Mucosa of rectum (tissue), 2 donors: ENCODE results near the gene SRSF5.

Experiments
- H3K27ac ChIP-seq, 2 donors: one replicate each; pipeline ENCODE4 v1.7.0; 2013; ENCODE audit warnings: inconsistent platforms in 2 of 2, low read depth in 2 of 2, low read length in 2 of 2
- H3K27me3 ChIP-seq, 2 donors: one replicate each; pipeline ENCODE4 v1.7.0; 2013; ENCODE audit warnings: low read length in 2 of 2; ENCODE audit not compliant: control insufficient read depth in 2 of 2, insufficient read depth in 2 of 2
- H3K36me3 ChIP-seq, 2 donors: one replicate each; pipeline ENCODE4 v1.7.0; 2013; ENCODE audit warnings: low read length in 2 of 2; ENCODE audit not compliant: control insufficient read depth in 2 of 2, insufficient read depth in 2 of 2
- H3K4me1 ChIP-seq, 2 donors: one replicate each; pipeline ENCODE4 v1.7.0; 2013; ENCODE audit warnings: low read length in 2 of 2, mild to moderate bottlenecking in 1 of 2; ENCODE audit not compliant: control insufficient read depth in 2 of 2, insufficient read depth in 2 of 2
- H3K4me3 ChIP-seq, 2 donors: one replicate each; pipeline ENCODE4 v1.7.0; 2013; ENCODE audit warnings: low read length in 2 of 2
- H3K9ac ChIP-seq, 2 donors: one replicate each; pipeline ENCODE4 v1.7.0; 2013; ENCODE audit warnings: low read length in 2 of 2, low read depth in 1 of 2, mild to moderate bottlenecking in 1 of 2
- H3K9me3 ChIP-seq, 2 donors: one replicate each; pipeline ENCODE4 v1.7.0; 2013; ENCODE audit warnings: low read length in 2 of 2; ENCODE audit not compliant: control insufficient read depth in 2 of 2
- donor health status: healthy.
- donor health status: Normal muscosa, but diverticular disease.

The SRSF5 gene

DNA sequence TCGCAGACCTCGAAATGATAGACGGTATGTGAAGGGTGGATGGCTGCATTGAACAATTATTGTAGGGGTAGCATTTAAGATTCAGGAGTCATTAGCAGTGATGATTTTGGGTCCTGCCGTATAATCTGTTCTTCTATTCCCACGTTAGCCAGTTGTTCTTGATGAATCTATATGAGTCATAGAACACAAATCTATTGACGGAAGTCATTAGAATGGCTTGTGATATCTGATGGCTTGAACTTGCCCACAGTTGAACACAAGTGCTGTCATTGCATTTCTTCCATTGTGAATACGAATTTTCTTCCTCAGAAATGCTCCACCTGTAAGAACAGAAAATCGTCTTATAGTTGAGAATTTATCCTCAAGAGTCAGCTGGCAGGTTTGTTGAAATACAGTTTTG, 1.9 kb downstream of the SRSF5 start:
- H3K9me3 ChIP-seq: no peaks in the 10 kb centered on the region
- peak overlapping the region; percentile 93 to 99 for H3K4me3 ChIP-seq
- H3K27ac ChIP-seq: no peak overlapping the region
- H3K4me1 ChIP-seq: peaks cover 13 to 18% of the 10 kb centered on the region in 2 donors
- H3K36me3 ChIP-seq: peaks cover 55 to 58% of the 10 kb centered on the region in 2 donors
- H3K9ac ChIP-seq: no peak overlapping the region
- no peaks in the 10 kb centered on the region for H3K27me3 ChIP-seq

DNA sequence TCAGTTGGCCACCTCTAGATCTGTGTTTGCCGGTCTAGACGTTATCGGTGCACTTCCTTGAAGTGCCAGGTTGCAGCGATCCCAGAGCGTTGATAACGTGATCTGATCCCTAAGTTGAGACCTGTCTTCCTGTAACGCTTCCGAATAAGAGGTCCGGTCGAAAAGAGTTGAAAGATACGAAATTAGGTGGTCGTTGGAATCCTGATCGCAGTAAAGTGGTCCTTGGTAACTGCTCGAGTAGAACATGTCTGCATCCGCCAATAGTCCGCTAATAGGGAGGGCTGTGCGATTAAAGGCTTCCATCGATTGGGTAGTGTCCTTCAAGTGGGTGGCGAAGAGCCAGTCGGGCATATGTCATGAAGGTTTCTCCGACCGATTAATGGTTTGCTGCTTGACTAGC, 2.7 kb downstream of the SRSF5 start:
- H3K4me3 ChIP-seq: peak overlapping the region; percentile 1 to 14
- H3K27me3 ChIP-seq: no peaks in the 10 kb centered on the region
- H3K9me3 ChIP-seq: no peaks in the 10 kb centered on the region
- H3K9ac ChIP-seq: no peak overlapping the region
- peaks cover 61 to 64% of the 10 kb centered on the region in 2 donors for H3K36me3 ChIP-seq
- H3K27ac ChIP-seq: no peak overlapping the region
- peaks cover 13 to 18% of the 10 kb centered on the region in 2 donors for H3K4me1 ChIP-seq

DNA sequence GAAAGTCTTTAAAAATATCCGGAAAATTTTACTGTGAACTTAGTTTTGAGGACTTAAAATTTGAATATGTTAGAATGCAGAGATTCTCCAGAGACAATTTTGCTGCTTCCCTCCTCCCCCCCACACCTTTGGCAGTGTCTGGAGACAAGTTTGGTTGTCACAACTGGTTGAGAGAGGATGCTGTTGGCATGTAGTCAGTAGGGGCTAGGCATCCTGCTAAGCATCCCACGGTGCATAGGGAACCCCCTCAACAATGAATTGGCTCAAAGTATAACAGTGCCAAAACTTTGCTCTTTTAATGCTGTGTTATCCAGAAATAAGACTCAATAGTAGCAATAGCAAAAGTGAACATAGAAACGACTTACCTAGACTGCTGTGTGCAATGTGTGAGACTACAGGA, 3.6 kb downstream of the SRSF5 start:
- Histone ChIP-seq H3K4me3 (no peak overlapping the region), H3K36me3 (peaks cover 65 to 71% of the 10 kb centered on the region in 2 donors), H3K27ac (no peak overlapping the region), H3K27me3 (no peaks in the 10 kb centered on the region), H3K9ac (no peak overlapping the region), H3K4me1 (peaks cover 13 to 18% of the 10 kb centered on the region in 2 donors), H3K9me3 (no peaks in the 10 kb centered on the region)

DNA sequence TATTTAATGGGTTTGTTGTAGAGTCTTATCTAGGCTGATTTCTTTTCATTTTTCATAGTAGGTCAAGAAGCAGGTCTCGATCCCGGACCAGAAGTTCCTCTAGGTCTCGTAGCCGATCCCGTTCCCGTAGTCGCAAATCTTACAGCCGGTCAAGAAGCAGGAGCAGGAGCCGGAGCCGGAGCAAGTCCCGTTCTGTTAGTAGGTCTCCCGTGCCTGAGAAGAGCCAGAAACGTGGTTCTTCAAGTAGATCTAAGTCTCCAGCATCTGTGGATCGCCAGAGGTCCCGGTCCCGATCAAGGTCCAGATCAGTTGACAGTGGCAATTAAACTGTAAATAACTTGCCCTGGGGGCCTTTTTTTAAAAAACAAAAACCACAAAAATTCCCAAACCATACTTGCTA, 4.2 kb downstream of the SRSF5 start:
- Histone ChIP-seq H3K27ac (no peak overlapping the region), H3K36me3 (peaks cover 69 to 77% of the 10 kb centered on the region in 2 donors), H3K4me1 (peaks cover 13 to 18% of the 10 kb centered on the region in 2 donors), H3K9ac (no peak overlapping the region), H3K9me3 (no peaks in the 10 kb centered on the region), H3K27me3 (no peaks in the 10 kb centered on the region), H3K4me3 (no peak overlapping the region)

DNA sequence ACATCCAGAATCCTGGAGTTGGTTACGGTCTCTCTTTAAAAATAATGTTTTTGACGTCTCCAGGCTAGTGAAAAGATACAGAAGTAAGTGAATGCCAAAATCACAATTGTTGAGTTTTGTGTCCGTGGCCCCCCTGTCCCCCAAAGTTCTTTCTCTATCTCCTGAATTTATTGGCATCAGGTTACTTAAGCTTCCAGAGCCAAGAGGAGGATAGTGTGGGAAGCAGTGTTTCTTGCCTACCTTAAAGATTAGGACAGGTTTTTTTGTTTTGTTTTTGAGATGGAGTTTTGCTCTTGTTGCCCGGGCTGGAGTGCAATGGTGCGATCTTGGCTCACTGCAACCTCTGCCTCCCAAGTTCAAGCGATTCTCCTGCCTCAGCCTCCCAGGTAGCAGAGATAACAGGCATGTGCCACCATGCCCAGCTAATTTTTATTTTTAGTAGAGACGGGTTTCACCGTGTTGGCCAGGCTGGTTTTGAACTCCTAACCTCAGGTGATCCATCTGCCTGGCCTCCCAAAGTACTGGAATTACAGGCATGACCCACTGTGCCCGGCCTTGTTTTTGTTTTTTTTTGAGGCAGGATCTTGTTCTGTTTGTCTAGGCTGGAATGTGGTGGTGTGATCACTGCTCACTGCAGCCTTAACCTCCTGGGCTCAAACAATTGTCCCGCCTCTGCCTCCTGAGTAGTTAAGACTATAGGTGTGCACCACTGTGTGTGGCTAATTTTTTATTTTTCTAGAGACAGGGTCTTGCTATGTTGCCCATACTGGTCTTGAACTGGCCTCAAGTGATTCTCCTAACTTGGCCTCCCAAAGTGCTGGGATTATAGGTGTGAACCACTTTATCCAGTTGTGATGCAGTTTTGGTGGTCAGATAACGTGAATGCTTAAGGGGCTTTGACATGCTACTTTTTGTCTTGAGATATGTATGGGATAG, 5.4 kb downstream of the SRSF5 start:
- H3K27ac ChIP-seq: no peak overlapping the region
- H3K9ac ChIP-seq: no peak overlapping the region
- H3K4me3 ChIP-seq: no peak overlapping the region
- H3K9me3 ChIP-seq: no peaks in the 10 kb centered on the region
- H3K4me1 ChIP-seq: peaks cover 8 to 18% of the 10 kb centered on the region in 2 donors
- H3K27me3 ChIP-seq: no peaks in the 10 kb centered on the region
- peaks cover 81 to 85% of the 10 kb centered on the region in 2 donors for H3K36me3 ChIP-seq

DNA sequence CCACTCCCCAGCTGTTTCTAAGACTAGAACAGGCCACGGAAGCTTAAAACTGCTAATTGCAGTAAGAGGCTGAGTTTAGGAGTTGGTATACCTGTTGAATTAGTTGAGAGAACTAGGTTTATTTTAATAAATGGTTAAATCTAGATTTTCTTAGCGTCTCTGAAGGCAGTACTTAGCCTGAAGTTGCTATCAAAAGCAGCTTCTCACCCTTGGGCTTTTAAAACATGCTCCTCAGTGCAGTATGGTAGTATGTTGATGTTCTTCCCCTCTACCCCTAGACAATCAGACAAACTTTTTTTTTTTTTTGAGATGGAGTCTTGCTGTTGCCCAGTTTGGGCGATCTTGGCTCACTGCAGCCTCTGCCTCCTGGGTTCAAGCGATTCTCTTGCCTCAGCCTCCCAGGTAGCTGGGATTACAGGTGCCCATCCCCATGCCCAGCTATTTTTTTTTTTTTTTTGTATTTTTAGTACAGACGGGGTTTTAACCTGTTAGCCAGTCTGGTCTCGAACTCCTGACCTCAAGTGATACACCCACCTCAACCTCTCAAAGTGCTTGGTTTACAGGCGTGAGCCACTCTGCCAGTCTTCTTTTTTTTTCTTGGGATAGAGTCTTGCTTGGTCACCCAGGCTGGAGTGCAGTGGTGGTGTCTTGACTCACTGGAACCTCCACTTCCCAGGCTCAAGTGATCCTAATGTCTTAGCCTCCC, 6.8 kb downstream of the SRSF5 start:
- Histone ChIP-seq H3K36me3 (peaks cover 82 to 88% of the 10 kb centered on the region in 2 donors), H3K27me3 (no peaks in the 10 kb centered on the region), H3K4me3 (no peak overlapping the region), H3K27ac (no peak overlapping the region), H3K9me3 (no peaks in the 10 kb centered on the region), H3K9ac (no peak overlapping the region), H3K4me1 (peaks cover 1 to 11% of the 10 kb centered on the region in 2 donors)

DNA sequence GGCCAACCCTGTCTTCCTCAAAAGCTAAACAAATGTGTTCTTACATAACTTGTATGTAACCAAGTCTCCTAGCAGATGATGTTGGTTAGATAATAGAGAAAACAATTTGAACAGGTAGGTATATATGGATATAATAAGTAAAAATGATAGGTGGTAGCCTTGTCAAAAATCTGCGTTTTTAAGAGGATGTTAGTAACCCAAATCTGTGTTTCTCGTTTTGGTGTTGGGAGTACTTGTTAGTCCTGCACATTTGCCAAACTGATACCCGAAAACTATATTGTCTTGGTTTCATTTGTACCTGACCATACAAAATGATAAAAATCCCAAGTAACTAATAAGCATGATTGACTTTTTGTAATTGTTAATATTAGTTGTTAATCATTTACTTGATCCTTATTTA, 8.1 kb downstream of the SRSF5 start:
- no peaks in the 10 kb centered on the region for H3K4me1 ChIP-seq
- H3K27ac ChIP-seq: no peak overlapping the region
- peaks cover 80 to 87% of the 10 kb centered on the region in 2 donors for H3K36me3 ChIP-seq

DNA sequence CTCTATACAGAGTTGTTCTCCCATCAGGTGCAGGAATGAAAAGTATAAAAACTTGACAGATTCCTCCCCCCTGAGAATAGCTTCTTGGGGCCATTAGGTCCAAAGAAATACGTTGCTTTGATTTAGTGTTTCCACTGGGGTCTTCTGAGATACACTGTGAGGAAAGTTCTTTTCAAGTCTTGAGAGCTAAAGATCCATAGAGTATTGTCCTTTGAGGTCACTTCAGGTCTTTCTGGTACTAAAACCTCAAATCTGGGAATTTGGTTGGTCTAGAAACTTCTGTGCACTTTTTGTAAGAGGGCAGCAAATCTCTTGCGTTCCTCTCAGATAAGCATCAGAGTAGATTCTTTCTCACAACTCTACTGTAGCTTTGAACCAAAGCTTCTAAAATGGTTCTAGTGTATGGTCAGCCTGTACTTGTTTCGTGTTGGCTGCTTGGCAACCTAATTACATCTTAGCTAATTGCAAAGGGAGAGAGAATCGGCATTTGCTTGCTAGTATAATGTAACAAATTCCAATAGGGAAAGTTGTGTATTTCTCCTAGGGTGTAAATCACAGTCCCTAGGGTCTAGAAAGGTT, 10.0 kb downstream of the SRSF5 start:
- Histone ChIP-seq H3K27me3 (no peaks in the 10 kb centered on the region), H3K4me1 (no peaks in the 10 kb centered on the region), H3K4me3 (no peak overlapping the region), H3K27ac (no peak overlapping the region), H3K36me3 (peaks cover 68 to 75% of the 10 kb centered on the region in 2 donors), H3K9ac (no peak overlapping the region), H3K9me3 (no peaks in the 10 kb centered on the region)

More for the DNA sequence above, 8.1 kb downstream of the SRSF5 start:
- Histone ChIP-seq H3K4me3 (no peak overlapping the region), H3K27me3 (no peaks in the 10 kb centered on the region), H3K9me3 (no peaks in the 10 kb centered on the region), H3K9ac (no peak overlapping the region)

DNA sequence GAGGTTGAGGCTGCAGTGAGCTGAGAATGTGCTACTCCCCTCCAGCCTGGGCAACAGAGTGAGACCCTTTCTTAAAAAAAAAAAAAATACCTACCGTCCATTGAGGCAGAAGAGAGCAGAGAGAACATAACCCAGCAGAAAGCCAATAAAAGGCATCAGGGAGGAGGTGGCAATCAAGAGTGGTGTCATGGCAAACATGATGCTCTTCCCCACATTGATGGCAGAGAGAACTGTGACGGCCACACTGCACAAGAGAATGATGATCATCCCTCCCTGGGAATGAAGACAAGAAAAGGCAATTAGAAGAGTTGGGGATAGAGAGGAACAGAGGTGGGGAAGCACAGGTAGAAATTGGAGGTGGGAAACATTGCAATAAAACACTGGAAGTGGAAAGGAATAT, 12.1 kb downstream of the SRSF5 start:
- Histone ChIP-seq H3K27me3 (no peaks in the 10 kb centered on the region), H3K27ac (no peak overlapping the region), H3K4me1 (no peaks in the 10 kb centered on the region), H3K36me3 (peaks cover 50 to 53% of the 10 kb centered on the region in 2 donors), H3K9ac (no peak overlapping the region), H3K9me3 (no peaks in the 10 kb centered on the region), H3K4me3 (no peak overlapping the region)

DNA sequence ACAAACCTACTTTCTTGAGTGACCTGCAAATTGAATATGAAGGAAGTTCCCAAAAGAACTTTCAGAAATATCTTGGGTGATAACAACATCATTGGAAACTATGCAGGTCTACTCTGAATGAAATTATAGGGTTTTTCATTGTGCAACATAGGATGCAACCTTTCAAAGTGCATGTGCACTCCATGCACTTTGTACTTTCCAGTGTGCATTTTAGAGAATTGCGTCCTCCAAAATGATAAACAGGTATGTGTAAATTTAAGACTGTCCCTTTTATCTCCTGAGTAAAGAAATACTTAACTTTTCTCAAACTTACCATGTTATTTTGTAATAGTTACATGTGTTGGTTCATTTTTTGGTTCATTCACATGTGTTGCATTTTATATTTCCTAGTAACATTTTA, 13.2 kb downstream of the SRSF5 start:
- H3K9ac ChIP-seq: no peak overlapping the region
- H3K9me3 ChIP-seq: no peaks in the 10 kb centered on the region
- no peak overlapping the region for H3K27ac ChIP-seq
- no peaks in the 10 kb centered on the region for H3K4me1 ChIP-seq
- no peak overlapping the region for H3K4me3 ChIP-seq
- H3K36me3 ChIP-seq: peaks cover 43 to 46% of the 10 kb centered on the region in 2 donors
- H3K27me3 ChIP-seq: no peaks in the 10 kb centered on the region
